HG03060 (cell line): ENCODE measurements around the gene PRKAR2B.

Experiments used
- ATAC-seq: cut with Tn5 transposase; IDR thresholded peaks from one replicate; pipeline ENCODE4 v1.9.1; 2021; ENCODE audit warnings: low read depth, moderate number of reproducible peaks; ENCODE audit not compliant: unreplicated experiment

PRKAR2B gene

GRCh38 chr7:107210400-107210799, 165.9 kb downstream of the PRKAR2B start:
- ATAC-seq: no peak
